A673 (cell line): ENCODE measurements around the gene XPO6. TPM values are rescaled to one million over a fixed set of nuclear protein-coding genes. Genes with fewer than 3 reads are reported as not detected.

Experiments used
- BruUV-seq: library from RNA; stranded (reverse); fragments of 400-500 nt; replicated peaks from 2 replicates; lab custom pipeline; 2021; lab: Mats Ljungman, UMichigan
- CTCF ChIA-PET: fragments of 300-600 bp; sonication (Branson Sonifier 250); formaldehyde crosslinking; loops from one replicate; lab custom pipeline; 2022; ENCODE audit warnings: antibody characterized with exemption; lab: Charles Lee
- POLR2A ChIA-PET: fragments of 300-600 bp; sonication (Branson Sonifier 250); formaldehyde crosslinking; loops from one replicate; lab custom pipeline; 2022; ENCODE audit warnings: antibody characterized with exemption; ENCODE audit not compliant: low non-redundant PET; lab: Charles Lee
- DNase-seq: peaks from one replicate; pipeline ENCODE4 v3.0.0-alpha.2; 2015; ENCODE audit warnings: low spot score
- H3K27ac ChIP-seq: fragments of 200-600 bp; sonication (generic); 2 replicates; pipeline ENCODE4 v1.5.1; 2016; ENCODE audit warnings: mixed run types, low read depth, mild to moderate bottlenecking, mixed read lengths, antibody characterized with exemption, low read length; ENCODE audit not compliant: poor library complexity, severe bottlenecking
- H3K27me3 ChIP-seq: fragments of 200-600 bp; sonication (generic); replicated peaks from 2 replicates; pipeline ENCODE4 v1.6.1; 2017; ENCODE audit warnings: mixed run types, low read depth, mild to moderate bottlenecking, mixed read lengths, antibody characterized with exemption, low read length; ENCODE audit not compliant: insufficient read depth, poor library complexity
- H3K36me3 ChIP-seq: fragments of 200-600 bp; sonication (generic); 2 replicates; pipeline ENCODE4 v1.6.1; 2016; ENCODE audit warnings: mixed run types, mild to moderate bottlenecking, mixed read lengths, antibody characterized with exemption, low read length; ENCODE audit not compliant: insufficient read depth, poor library complexity, severe bottlenecking
- H3K4me1 ChIP-seq: fragments of 200-600 bp; sonication (generic); 2 replicates; pipeline ENCODE4 v1.6.1; 2017; ENCODE audit warnings: mixed run types, mild to moderate bottlenecking, mixed read lengths, antibody characterized with exemption, low read length; ENCODE audit not compliant: insufficient read depth, poor library complexity, severe bottlenecking
- H3K4me3 ChIP-seq: fragments of 200-600 bp; sonication (generic); 2 replicates; pipeline ENCODE4 v1.5.1; 2016; ENCODE audit warnings: low read depth, mixed run types, mild to moderate bottlenecking, mixed read lengths, low read length; ENCODE audit not compliant: poor library complexity, severe bottlenecking
- H3K9me3 ChIP-seq: fragments of 200-600 bp; sonication (generic); 2 replicates; pipeline ENCODE4 v1.6.1; 2016; ENCODE audit warnings: mixed run types, low read depth, mild to moderate bottlenecking, mixed read lengths, antibody characterized with exemption, low read length; ENCODE audit not compliant: poor library complexity, severe bottlenecking
- EZH2 ChIP-seq: fragments of 200-600 bp; sonication (generic); IDR thresholded peaks from 2 replicates; pipeline ENCODE4 v1.6.1; 2017; ENCODE audit warnings: borderline replicate concordance, low read depth, mild to moderate bottlenecking, mixed read lengths, antibody characterized with exemption, low read length; ENCODE audit not compliant: poor library complexity, severe bottlenecking
- intact Hi-C: fragments of 100-400 bp; cut with micrococcal nuclease; formaldehyde crosslinking; loops from one replicate; pipeline ENCODE4 v1.10.0; 2022; ENCODE audit not compliant: unreplicated experiment
- total RNA-seq: library from RNA; stranded (reverse); gene quantifications from 2 replicates; pipeline ENCODE4 v1.2.3, GENCODE V29; 2021
- TF ChIP-seq, protein P1 (sequence below): fragments of 300-800, 200-600 bp; sonication (generic); conservative IDR thresholded peaks from 2 replicates; pipeline ENCODE4 v1.5.1; 2017; ENCODE audit warnings: low read depth, mild to moderate bottlenecking, antibody characterized with exemption, low read length, moderate library complexity, mixed read lengths

XPO6 gene
- total RNA-seq, 1 experiment from 2014 or later, result 155 TPM

DNA sequence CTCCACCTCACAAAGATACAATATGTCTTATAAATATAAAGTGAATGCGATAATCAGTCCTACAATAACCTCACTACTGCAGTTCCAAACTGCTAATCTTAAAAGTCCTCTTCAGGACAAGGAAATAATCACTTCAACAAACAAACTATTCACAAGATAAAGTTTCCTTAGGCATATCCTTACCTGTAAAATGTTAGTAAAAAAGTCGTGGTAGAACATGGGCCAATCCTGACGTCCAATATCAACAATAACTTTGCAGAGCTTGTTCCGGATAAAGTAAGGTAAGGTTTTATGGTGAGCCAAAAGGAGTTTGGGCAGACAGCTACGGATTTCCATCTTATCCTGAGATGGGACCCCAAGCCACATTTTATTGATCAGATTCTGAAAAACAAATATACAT is 36.0 kb downstream of the XPO6 start:
- Histone ChIP-seq H3K4me3 (no peak overlapping the region), H3K4me1 (peaks cover under 1% of the 10 kb centered on the region), H3K36me3 (peaks cover 29% of the 10 kb centered on the region), H3K27ac (no peak overlapping the region), H3K27me3 (no peaks in the 10 kb centered on the region), H3K9me3 (no peaks in the 10 kb centered on the region)
- no TSS peak for BruUV-seq
- ChIA-PET POLR2A (interaction anchor here (0.6 kb wide), 1 partner anchor 16 kb away, joined by 21 read pairs; no protein-coding TSS in a partner anchor), CTCF (no interaction called here)
- DNase-seq, result no peak
- no peak for TF ChIP-seq EZH2
- TF ChIP-seq, protein P1, sequence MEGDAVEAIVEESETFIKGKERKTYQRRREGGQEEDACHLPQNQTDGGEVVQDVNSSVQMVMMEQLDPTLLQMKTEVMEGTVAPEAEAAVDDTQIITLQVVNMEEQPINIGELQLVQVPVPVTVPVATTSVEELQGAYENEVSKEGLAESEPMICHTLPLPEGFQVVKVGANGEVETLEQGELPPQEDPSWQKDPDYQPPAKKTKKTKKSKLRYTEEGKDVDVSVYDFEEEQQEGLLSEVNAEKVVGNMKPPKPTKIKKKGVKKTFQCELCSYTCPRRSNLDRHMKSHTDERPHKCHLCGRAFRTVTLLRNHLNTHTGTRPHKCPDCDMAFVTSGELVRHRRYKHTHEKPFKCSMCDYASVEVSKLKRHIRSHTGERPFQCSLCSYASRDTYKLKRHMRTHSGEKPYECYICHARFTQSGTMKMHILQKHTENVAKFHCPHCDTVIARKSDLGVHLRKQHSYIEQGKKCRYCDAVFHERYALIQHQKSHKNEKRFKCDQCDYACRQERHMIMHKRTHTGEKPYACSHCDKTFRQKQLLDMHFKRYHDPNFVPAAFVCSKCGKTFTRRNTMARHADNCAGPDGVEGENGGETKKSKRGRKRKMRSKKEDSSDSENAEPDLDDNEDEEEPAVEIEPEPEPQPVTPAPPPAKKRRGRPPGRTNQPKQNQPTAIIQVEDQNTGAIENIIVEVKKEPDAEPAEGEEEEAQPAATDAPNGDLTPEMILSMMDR, result no peak
- intact Hi-C loops, result no loop called here

DNA sequence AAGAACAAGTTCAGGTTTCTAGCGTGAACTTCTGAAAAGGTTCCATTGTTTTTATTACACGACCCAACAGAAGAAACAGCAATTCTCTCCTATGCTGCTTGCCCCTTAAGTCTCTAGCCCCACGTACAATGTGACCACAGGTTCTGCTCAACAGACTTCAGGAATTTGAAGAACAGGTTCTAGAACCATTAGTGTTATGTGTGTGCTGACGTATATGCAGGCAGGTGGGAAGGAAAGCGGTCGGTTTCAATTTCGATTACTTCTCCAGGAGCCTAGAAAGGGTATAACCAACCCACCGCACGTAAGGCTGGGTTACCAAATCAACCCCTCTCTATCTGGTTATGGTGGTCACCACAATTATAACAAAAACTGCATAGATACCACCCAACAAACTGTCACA is 39.4 kb downstream of the XPO6 start:
- BruUV-seq, result no TSS peak
- Histone ChIP-seq H3K4me3 (no peak overlapping the region), H3K27ac (no peak overlapping the region), H3K27me3 (no peaks in the 10 kb centered on the region), H3K36me3 (peaks cover 40% of the 10 kb centered on the region), H3K4me1 (peaks cover 11% of the 10 kb centered on the region), H3K9me3 (no peaks in the 10 kb centered on the region)
- ChIA-PET POLR2A (no interaction called here), CTCF (no interaction called here)
- TF ChIP-seq, protein P1, result no peak
- no peak for TF ChIP-seq EZH2
- intact Hi-C loops, result no loop called here
- no peak for DNase-seq

DNA sequence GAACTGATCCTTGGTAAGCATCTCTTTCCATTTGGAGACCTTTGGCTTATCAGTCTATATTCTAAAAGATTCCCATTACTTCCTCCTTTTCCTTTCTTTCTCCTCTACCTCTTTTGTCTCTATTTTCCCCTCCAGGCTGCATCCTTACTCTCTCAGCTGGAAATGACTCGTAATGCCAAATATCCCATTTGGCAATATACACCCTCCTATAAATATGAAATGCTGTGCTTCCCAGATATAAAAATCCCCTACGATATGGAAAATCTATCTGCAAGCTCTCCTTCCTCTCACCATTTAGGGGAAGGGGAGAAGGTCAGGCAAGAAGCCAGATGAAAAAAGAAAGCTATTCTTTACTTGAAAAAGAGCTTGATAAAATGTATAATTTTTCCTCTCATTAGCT is 39.9 kb downstream of the XPO6 start:
- Histone ChIP-seq H3K9me3 (no peaks in the 10 kb centered on the region), H3K27me3 (no peaks in the 10 kb centered on the region), H3K27ac (no peak overlapping the region), H3K4me3 (no peak overlapping the region), H3K4me1 (peaks cover 13% of the 10 kb centered on the region), H3K36me3 (peaks cover 40% of the 10 kb centered on the region)
- BruUV-seq, result no TSS peak
- ChIA-PET CTCF (no interaction called here), POLR2A (no interaction called here)
- intact Hi-C loops, result no loop called here
- TF ChIP-seq EZH2, result no peak
- TF ChIP-seq, protein P1, result no peak
- DNase-seq, result no peak
